ENCODE data around the gene RRAGB. TPM values are rescaled to one million over a fixed set of nuclear protein-coding genes. Genes with fewer than 3 reads are reported as not detected.

The RRAGB gene
- total RNA-seq, 1 experiment from 2014 or later, result 19.6 TPM

DNA sequence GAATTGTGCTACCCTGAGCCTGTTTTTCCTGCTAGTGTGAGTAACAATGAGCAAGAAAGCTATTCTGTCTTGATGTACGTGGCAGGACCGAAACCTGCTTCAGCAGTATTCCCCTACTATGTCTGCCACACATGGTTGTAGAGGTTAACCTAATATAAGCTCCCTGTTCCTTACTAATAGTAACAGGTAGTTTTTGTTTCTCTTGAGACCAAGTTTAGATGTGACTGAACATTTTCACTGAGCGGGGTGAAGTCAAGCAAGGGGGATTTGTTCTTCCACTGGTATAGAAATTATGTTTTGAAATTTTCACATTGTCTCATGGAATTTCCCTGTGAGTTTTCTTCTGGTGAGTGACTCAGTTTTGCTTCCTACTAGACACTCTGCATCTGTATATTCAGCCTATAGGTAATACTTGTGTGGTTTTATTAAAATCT lies 37.3 kb downstream of the RRAGB start:
- H3K27me3 ChIP-seq (ENCODE audit: control insufficient read depth, insufficient read depth, low read length), result no peaks in the 10 kb centered on the region
- ChIA-PET POLR2A (no interaction called here), CTCF (no interaction called here)
- no peak overlapping the region for H3K4me3 ChIP-seq (ENCODE audit: low read depth in 2 of 2, low read length in 2 of 2)
- no peak for DNase-seq (ENCODE audit: low read depth, low spot score)
- H3K9me3 ChIP-seq (ENCODE audit: control insufficient read depth, insufficient read depth, low read depth, low read length), result no peaks in the 10 kb centered on the region
- no TSS peak for BruUV-seq (replicated peaks)
- H3K36me3 ChIP-seq (ENCODE audit: control insufficient read depth, insufficient read depth, low read length), result peaks cover 5% of the 10 kb centered on the region
- no peaks in the 10 kb centered on the region for H3K4me1 ChIP-seq (ENCODE audit: control insufficient read depth, insufficient read depth, low read length)
- no peak overlapping the region for H3K27ac ChIP-seq (ENCODE audit: low read length)
- TF ChIP-seq SIN3A (IDR thresholded peaks at IDR 0.05; ENCODE audit: borderline replicate concordance, insufficient read depth, low read depth, low read length), result no peak
- no peak for TF ChIP-seq POLR2AphosphoS5 (IDR thresholded peaks at IDR 0.05; ENCODE audit: low read depth, low read length)
- no peak for TF ChIP-seq REST (IDR thresholded peaks at IDR 0.05; ENCODE audit: insufficient read depth in 1 of 2, low read depth in 2 of 2, low read length in 1 of 2)
- TF ChIP-seq TCF7L2 (IDR thresholded peaks at IDR 0.05; ENCODE audit: low read depth, low read length), result no peak
- TF ChIP-seq, protein P1, sequence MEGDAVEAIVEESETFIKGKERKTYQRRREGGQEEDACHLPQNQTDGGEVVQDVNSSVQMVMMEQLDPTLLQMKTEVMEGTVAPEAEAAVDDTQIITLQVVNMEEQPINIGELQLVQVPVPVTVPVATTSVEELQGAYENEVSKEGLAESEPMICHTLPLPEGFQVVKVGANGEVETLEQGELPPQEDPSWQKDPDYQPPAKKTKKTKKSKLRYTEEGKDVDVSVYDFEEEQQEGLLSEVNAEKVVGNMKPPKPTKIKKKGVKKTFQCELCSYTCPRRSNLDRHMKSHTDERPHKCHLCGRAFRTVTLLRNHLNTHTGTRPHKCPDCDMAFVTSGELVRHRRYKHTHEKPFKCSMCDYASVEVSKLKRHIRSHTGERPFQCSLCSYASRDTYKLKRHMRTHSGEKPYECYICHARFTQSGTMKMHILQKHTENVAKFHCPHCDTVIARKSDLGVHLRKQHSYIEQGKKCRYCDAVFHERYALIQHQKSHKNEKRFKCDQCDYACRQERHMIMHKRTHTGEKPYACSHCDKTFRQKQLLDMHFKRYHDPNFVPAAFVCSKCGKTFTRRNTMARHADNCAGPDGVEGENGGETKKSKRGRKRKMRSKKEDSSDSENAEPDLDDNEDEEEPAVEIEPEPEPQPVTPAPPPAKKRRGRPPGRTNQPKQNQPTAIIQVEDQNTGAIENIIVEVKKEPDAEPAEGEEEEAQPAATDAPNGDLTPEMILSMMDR (IDR thresholded peaks at IDR 0.05), result no peak
- in situ Hi-C loops (cut with HindIII; ENCODE audit: low pct_unique_long_range_greater_than_20kb, low sequenced_read_pairs), result no loop called here
- intact Hi-C loops (cut with micrococcal nuclease; ENCODE audit: unreplicated experiment), result no loop called here
- ATAC-seq, result no peak

DNA sequence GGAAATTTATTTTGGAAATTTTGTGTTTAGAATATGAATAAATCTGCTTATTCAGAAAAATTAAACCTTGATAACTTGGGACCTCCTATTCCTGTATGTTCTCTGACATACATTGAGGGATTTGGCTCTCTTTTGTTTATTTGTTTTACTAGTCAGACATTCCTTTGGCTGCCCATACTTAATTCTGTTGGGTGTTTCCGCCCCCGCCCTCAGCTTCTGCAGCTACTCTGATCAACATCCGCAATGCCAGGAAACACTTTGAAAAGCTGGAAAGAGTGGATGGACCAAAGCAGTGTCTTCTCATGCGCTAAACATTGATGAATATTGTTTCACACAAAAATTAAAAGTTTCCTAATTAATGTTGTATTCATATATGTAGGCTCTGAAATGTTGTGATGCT lies 40.5 kb downstream of the RRAGB start:
- in situ Hi-C loops (cut with HindIII; ENCODE audit: low pct_unique_long_range_greater_than_20kb, low sequenced_read_pairs) (no loop called here), intact Hi-C loops (cut with micrococcal nuclease; ENCODE audit: unreplicated experiment) (no loop called here)
- TF ChIP-seq, protein P1 (IDR thresholded peaks at IDR 0.05), result no peak
- no peak for TF ChIP-seq SIN3A (IDR thresholded peaks at IDR 0.05; ENCODE audit: borderline replicate concordance, insufficient read depth, low read depth, low read length)
- Histone ChIP-seq H3K4me1 (ENCODE audit: control insufficient read depth, insufficient read depth, low read length) (no peaks in the 10 kb centered on the region), H3K4me3 (ENCODE audit: low read depth in 2 of 2, low read length in 2 of 2) (no peak overlapping the region), H3K27ac (ENCODE audit: low read length) (no peak overlapping the region), H3K27me3 (ENCODE audit: control insufficient read depth, insufficient read depth, low read length) (no peaks in the 10 kb centered on the region), H3K9me3 (ENCODE audit: control insufficient read depth, insufficient read depth, low read depth, low read length) (no peaks in the 10 kb centered on the region), H3K36me3 (ENCODE audit: control insufficient read depth, insufficient read depth, low read length) (peaks cover 5% of the 10 kb centered on the region)
- no TSS peak for BruUV-seq (replicated peaks)
- no peak for ATAC-seq
- no peak for DNase-seq (ENCODE audit: low read depth, low spot score)
- CTCF ChIA-PET, result no interaction called here
- POLR2A ChIA-PET, result no interaction called here

DNA sequence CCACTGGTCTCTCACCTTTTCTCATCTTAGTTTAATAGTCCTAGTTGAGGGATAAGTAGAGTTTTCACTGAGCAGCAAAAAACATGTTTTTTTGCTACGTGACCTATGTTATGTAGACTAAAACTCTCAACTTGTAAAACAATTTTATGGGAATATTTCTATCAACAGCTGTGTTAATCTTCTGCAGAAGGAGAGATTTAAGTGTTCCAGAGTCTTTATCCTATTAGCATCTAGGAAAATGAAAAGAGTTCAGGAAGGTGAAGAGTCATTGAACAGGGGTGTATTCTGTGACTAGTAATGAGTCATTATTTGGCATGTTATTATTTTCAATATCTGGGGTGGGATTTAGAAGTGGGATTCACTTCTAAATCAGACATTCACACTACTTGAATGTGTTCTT lies 41.9 kb downstream of the RRAGB start:
- no TSS peak for BruUV-seq (replicated peaks)
- intact Hi-C loops (cut with micrococcal nuclease; ENCODE audit: unreplicated experiment) (no loop called here), in situ Hi-C loops (cut with HindIII; ENCODE audit: low pct_unique_long_range_greater_than_20kb, low sequenced_read_pairs) (no loop called here)
- H3K4me3 ChIP-seq (ENCODE audit: low read depth in 2 of 2, low read length in 2 of 2), result no peak overlapping the region
- H3K36me3 ChIP-seq (ENCODE audit: control insufficient read depth, insufficient read depth, low read length), result peaks cover 5% of the 10 kb centered on the region
- ChIA-PET POLR2A (no interaction called here), CTCF (no interaction called here)
- H3K27ac ChIP-seq (ENCODE audit: low read length), result no peak overlapping the region
- no peaks in the 10 kb centered on the region for H3K9me3 ChIP-seq (ENCODE audit: control insufficient read depth, insufficient read depth, low read depth, low read length)
- DNase-seq (ENCODE audit: low read depth, low spot score) (no peak), ATAC-seq (no peak)
- H3K4me1 ChIP-seq (ENCODE audit: control insufficient read depth, insufficient read depth, low read length), result no peaks in the 10 kb centered on the region
- TF ChIP-seq POLR2AphosphoS5 (IDR thresholded peaks at IDR 0.05; ENCODE audit: low read depth, low read length), result no peak
- no peaks in the 10 kb centered on the region for H3K27me3 ChIP-seq (ENCODE audit: control insufficient read depth, insufficient read depth, low read length)
